Measurements from ENCODE around the gene CCL27.

DNA sequence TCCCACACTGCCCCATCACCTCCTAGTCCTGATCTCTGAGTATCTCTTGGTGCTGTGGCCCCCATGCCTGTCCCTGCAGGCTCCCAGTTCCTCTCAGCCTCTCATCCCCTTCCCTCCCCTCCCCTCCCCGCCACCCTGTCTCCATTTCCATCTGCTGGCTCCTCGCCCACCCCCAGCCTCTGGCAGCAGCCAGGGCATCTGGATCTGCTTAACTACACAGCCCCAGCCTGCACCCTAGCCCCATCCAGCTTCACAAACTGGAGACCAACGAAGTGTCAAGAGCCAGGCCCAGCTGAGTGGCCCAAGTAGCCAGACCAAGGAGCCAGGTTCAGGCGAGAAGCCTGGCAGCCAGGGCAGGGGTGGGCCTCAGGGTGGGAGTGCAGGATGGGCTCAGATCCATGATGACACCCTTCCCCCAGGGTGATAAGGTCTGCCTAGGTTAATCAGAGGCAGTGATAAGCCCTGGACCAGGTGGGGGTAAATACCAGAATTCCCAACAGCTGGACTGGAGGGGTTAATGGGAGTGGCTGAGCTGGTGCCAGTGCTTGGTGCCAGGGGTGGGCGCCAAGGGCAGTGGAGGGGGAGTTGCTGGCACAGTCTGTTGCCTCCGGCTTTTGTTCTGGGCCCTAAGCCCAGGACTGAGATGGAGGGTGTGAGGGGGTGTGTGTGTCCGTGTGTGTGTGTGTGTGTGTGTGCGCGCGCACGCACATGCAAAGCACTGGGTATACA, 8.0 kb downstream of the CCL27 start:
- TF ChIP-seq, protein P1, sequence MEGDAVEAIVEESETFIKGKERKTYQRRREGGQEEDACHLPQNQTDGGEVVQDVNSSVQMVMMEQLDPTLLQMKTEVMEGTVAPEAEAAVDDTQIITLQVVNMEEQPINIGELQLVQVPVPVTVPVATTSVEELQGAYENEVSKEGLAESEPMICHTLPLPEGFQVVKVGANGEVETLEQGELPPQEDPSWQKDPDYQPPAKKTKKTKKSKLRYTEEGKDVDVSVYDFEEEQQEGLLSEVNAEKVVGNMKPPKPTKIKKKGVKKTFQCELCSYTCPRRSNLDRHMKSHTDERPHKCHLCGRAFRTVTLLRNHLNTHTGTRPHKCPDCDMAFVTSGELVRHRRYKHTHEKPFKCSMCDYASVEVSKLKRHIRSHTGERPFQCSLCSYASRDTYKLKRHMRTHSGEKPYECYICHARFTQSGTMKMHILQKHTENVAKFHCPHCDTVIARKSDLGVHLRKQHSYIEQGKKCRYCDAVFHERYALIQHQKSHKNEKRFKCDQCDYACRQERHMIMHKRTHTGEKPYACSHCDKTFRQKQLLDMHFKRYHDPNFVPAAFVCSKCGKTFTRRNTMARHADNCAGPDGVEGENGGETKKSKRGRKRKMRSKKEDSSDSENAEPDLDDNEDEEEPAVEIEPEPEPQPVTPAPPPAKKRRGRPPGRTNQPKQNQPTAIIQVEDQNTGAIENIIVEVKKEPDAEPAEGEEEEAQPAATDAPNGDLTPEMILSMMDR (IDR thresholded peaks at IDR 0.05): no peak
- TF ChIP-seq POLR2A (IDR thresholded peaks at IDR 0.05): no peak
